ENCODE results near the gene FOXN3. TPM values are rescaled to one million over a fixed set of nuclear protein-coding genes. Genes with fewer than 3 reads are reported as not detected.

Gene FOXN3
- total and polyA plus RNA-seq, 2 donors (not counting 1 experiment from before 2014, with no cell fraction given): 27.9 to 33.3 TPM

DNA sequence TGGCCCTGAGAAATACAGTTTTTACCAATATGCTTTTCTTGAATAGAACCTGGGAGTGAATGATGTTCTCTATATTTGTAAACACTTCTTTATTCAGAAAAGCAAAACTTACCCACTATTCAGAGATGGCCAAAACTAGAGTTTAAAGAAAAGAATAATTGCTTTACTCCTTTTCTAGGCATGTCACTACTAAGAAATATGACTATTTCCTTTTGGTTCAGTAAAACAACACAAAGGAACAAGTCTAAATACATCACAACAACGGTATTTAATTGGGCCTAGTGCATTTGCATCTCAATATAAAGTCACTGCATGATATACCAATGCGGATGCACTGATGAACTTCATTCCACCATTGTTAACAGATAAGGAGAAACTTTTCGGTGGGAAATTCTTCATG is 207.5 kb downstream of the FOXN3 start:
- Histone ChIP-seq H3K4me1 (ENCODE audit: control insufficient read depth, extremely low read depth, insufficient read depth, low read length) (no peaks in the 10 kb centered on the region), H3K9me3 (ENCODE audit: control insufficient read depth, insufficient read depth, low read depth, low read length) (no peaks in the 10 kb centered on the region), H3K79me2 (ENCODE audit: control insufficient read depth, insufficient read depth, low read length) (no peaks in the 10 kb centered on the region), H3K36me3 (ENCODE audit: control insufficient read depth, insufficient read depth, low read length) (no peaks in the 10 kb centered on the region), H3K4me2 (ENCODE audit: extremely low read depth, insufficient read depth, low read length) (no peak overlapping the region), H3K9ac (ENCODE audit: insufficient read depth, low read length) (no peak overlapping the region), H3K27ac (ENCODE audit: insufficient read depth, low read length) (no peak overlapping the region), H2AFZ (ENCODE audit: low read length) (no peak overlapping the region), H3K27me3 (ENCODE audit: control insufficient read depth, insufficient read depth, low read length) (no peaks in the 10 kb centered on the region), H4K20me1 (ENCODE audit: control insufficient read depth, extremely low read depth, insufficient read depth, low read length) (no peaks in the 10 kb centered on the region), H3K4me3 (replicated peaks in 1 of 4; ENCODE audit: control extremely low read depth in 1 of 4, insufficient read depth in 1 of 4, low read depth in 3 of 4, low read length in 4 of 4) (no peak overlapping the region)
- DNase-seq (ENCODE audit: low read depth in 2 of 2): no peak
- no peak for TF ChIP-seq EZH2 (IDR thresholded peaks at IDR 0.05; ENCODE audit: low read length, missing control alignments)
- TF ChIP-seq, protein P1, sequence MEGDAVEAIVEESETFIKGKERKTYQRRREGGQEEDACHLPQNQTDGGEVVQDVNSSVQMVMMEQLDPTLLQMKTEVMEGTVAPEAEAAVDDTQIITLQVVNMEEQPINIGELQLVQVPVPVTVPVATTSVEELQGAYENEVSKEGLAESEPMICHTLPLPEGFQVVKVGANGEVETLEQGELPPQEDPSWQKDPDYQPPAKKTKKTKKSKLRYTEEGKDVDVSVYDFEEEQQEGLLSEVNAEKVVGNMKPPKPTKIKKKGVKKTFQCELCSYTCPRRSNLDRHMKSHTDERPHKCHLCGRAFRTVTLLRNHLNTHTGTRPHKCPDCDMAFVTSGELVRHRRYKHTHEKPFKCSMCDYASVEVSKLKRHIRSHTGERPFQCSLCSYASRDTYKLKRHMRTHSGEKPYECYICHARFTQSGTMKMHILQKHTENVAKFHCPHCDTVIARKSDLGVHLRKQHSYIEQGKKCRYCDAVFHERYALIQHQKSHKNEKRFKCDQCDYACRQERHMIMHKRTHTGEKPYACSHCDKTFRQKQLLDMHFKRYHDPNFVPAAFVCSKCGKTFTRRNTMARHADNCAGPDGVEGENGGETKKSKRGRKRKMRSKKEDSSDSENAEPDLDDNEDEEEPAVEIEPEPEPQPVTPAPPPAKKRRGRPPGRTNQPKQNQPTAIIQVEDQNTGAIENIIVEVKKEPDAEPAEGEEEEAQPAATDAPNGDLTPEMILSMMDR (conservative IDR thresholded peaks at IDR 0.05 in 1 of 2, IDR thresholded peaks at IDR 0.05 in 1 of 2; ENCODE audit: low read depth in 1 of 2, low read length in 2 of 2): no peak

DNA sequence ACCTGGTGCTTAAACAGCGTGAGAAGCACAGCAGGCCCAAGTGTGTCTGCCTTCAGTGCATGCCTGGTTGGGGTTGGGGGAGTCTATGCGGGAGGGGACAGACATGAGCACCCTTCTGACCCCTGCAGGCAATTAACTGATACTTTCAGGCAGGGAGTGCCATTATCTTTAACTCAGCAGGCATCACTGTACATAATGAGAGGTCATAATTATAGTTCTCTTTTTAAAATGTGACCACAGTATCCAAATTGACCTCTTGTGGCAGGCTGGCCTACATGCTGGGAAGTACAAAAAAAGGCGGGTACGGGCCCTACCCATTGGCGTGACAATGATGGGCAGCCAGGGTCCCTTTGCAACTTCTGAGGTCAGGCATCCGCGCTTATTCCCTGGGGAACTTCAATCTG is 209.1 kb downstream of the FOXN3 start:
- DNase-seq (ENCODE audit: low read depth in 2 of 2): no peak
- H4K20me1 ChIP-seq (ENCODE audit: control insufficient read depth, extremely low read depth, insufficient read depth, low read length): no peaks in the 10 kb centered on the region
- TF ChIP-seq EZH2 (IDR thresholded peaks at IDR 0.05; ENCODE audit: low read length, missing control alignments): no peak
- TF ChIP-seq, protein P1 (conservative IDR thresholded peaks at IDR 0.05 in 1 of 2, IDR thresholded peaks at IDR 0.05 in 1 of 2; ENCODE audit: low read depth in 1 of 2, low read length in 2 of 2): no peak
- no peaks in the 10 kb centered on the region for H3K79me2 ChIP-seq (ENCODE audit: control insufficient read depth, insufficient read depth, low read length)
- no peak overlapping the region for H3K4me2 ChIP-seq (ENCODE audit: extremely low read depth, insufficient read depth, low read length)
- H3K4me3 ChIP-seq (replicated peaks in 1 of 4; ENCODE audit: control extremely low read depth in 1 of 4, insufficient read depth in 1 of 4, low read depth in 3 of 4, low read length in 4 of 4): no peak overlapping the region
- no peak overlapping the region for H2AFZ ChIP-seq (ENCODE audit: low read length)
- no peaks in the 10 kb centered on the region for H3K9me3 ChIP-seq (ENCODE audit: control insufficient read depth, insufficient read depth, low read depth, low read length)
- no peak overlapping the region for H3K27ac ChIP-seq (ENCODE audit: insufficient read depth, low read length)
- H3K9ac ChIP-seq (ENCODE audit: insufficient read depth, low read length): no peak overlapping the region
- no peaks in the 10 kb centered on the region for H3K27me3 ChIP-seq (ENCODE audit: control insufficient read depth, insufficient read depth, low read length)
- no peaks in the 10 kb centered on the region for H3K4me1 ChIP-seq (ENCODE audit: control insufficient read depth, extremely low read depth, insufficient read depth, low read length)
- no peaks in the 10 kb centered on the region for H3K36me3 ChIP-seq (ENCODE audit: control insufficient read depth, insufficient read depth, low read length)

DNA sequence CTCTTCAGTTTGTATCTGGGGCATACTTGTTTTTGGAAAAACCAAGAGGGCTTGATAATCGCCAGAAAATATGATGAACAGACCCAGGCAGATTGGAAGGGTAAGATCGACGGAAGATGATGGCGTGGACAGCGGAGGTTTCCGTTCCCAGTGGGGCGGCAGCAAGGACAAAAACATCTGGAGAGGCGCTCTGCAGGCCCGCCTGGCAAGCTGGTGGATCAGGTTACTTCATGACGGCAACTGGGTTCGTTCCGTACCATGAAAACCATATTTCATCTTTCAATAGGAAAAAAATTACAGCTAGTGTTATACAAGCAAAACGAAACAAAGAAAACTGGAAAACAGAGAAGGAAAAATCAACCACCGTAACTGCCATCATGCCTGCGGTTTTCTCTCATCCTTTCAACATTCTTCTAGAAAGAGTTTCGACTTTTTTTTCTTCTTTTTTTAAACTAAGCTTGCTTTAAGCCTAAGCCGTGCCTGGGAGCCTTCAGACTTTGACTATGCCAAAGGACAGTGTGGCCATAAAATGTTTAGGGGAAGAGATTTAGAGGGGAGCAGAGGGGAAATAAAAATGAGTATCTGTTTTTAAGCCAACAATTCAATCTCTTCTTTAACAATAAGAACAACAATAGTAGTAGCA is 210.5 kb downstream of the FOXN3 start:
- no peak overlapping the region for H3K27ac ChIP-seq (ENCODE audit: insufficient read depth, low read length)
- no peak overlapping the region for H2AFZ ChIP-seq (ENCODE audit: low read length)
- H3K27me3 ChIP-seq (ENCODE audit: control insufficient read depth, insufficient read depth, low read length): no peaks in the 10 kb centered on the region
- H3K9ac ChIP-seq (ENCODE audit: insufficient read depth, low read length): no peak overlapping the region
- no peak overlapping the region for H3K4me2 ChIP-seq (ENCODE audit: extremely low read depth, insufficient read depth, low read length)
- H3K4me3 ChIP-seq (replicated peaks in 1 of 4; ENCODE audit: control extremely low read depth in 1 of 4, insufficient read depth in 1 of 4, low read depth in 3 of 4, low read length in 4 of 4): no peak overlapping the region
- H4K20me1 ChIP-seq (ENCODE audit: control insufficient read depth, extremely low read depth, insufficient read depth, low read length): no peaks in the 10 kb centered on the region
- H3K36me3 ChIP-seq (ENCODE audit: control insufficient read depth, insufficient read depth, low read length): no peaks in the 10 kb centered on the region
- no peaks in the 10 kb centered on the region for H3K4me1 ChIP-seq (ENCODE audit: control insufficient read depth, extremely low read depth, insufficient read depth, low read length)
- TF ChIP-seq, protein P1 (conservative IDR thresholded peaks at IDR 0.05 in 1 of 2, IDR thresholded peaks at IDR 0.05 in 1 of 2; ENCODE audit: low read depth in 1 of 2, low read length in 2 of 2): no peak
- TF ChIP-seq EZH2 (IDR thresholded peaks at IDR 0.05; ENCODE audit: low read length, missing control alignments): no peak
- DNase-seq (ENCODE audit: low read depth in 2 of 2): no peak
- H3K9me3 ChIP-seq (ENCODE audit: control insufficient read depth, insufficient read depth, low read depth, low read length): no peaks in the 10 kb centered on the region
- H3K79me2 ChIP-seq (ENCODE audit: control insufficient read depth, insufficient read depth, low read length): no peaks in the 10 kb centered on the region
